SK-N-SH (cell line): ENCODE results near the gene DMD. TPM values are rescaled to one million over a fixed set of nuclear protein-coding genes. Genes with fewer than 3 reads are reported as not detected.

Source experiments
- CTCF ChIA-PET: fragments of 300-600, 350-600 bp; formaldehyde crosslinking; extraction: SDS; loops from one replicate; lab custom pipeline; 2021; lab: Yijun Ruan, JAX
- POLR2A ChIA-PET: fragments of 350-600 bp; sonication (Branson Sonifier 250); formaldehyde crosslinking; extraction: SDS; loops from one replicate; lab custom pipeline; 2020; ENCODE audit warnings: antibody characterized with exemption, inconsistent platforms; lab: Yijun Ruan, JAX
- DNase-seq: peaks from one replicate; pipeline ENCODE4 v3.0.0; 2012
- H2AFZ ChIP-seq: fragments of 200-600 bp; sonication (generic); 2 replicates; pipeline ENCODE4 v1.8.1; 2016; ENCODE audit warnings: antibody characterized with exemption, mild to moderate bottlenecking, low read depth
- H3F3A ChIP-seq: fragments of 200-600 bp; sonication (generic); replicated peaks from 2 replicates; pipeline ENCODE3; 2016; ENCODE audit warnings: antibody characterized with exemption, mild to moderate bottlenecking; ENCODE audit not compliant: insufficient read depth
- H3K27ac ChIP-seq, 2 experiments: fragments of 200-500 bp in 1 of 2; fragments of 200-600 bp in 1 of 2; sonication (Bioruptor generic) in 1 of 2; sonication (generic), shearing (Covaris generic) in 1 of 2; 2 replicates each; pipeline versions ENCODE4 v1.5.1 to v1.6.1; 2014 to 2016; ENCODE audit warnings: low read depth in 2 of 2, inconsistent platforms in 1 of 2, low read length in 1 of 2, mild to moderate bottlenecking in 1 of 2, mixed read lengths in 1 of 2
- H3K27me3 ChIP-seq: fragments of 200-600 bp; sonication (generic), shearing (Covaris generic); 2 replicates; pipeline ENCODE4 v1.6.1; 2016; ENCODE audit warnings: mixed run types; ENCODE audit not compliant: insufficient read depth
- H3K36me3 ChIP-seq, 2 experiments: fragments of 200-500 bp in 1 of 2; fragments of 200-600 bp in 1 of 2; sonication (Bioruptor generic) in 1 of 2; sonication (generic) in 1 of 2; replicated peaks in 1 of 2; 2 replicates each; pipeline versions ENCODE3 to v1.5.1; 2014 to 2016; ENCODE audit warnings: low read length in 1 of 2, mild to moderate bottlenecking in 1 of 2; ENCODE audit not compliant: insufficient read depth in 2 of 2, control insufficient read depth in 1 of 2
- H3K4me1 ChIP-seq, 2 experiments: fragments of 200-500 bp in 1 of 2; fragments of 200-600 bp in 1 of 2; sonication (Bioruptor generic) in 1 of 2; sonication (generic), shearing (Covaris generic) in 1 of 2; 2 replicates each; pipeline versions ENCODE4 v1.5.1 to v1.6.1; 2014 to 2016; ENCODE audit warnings: low read depth in 1 of 2, low read length in 1 of 2, mixed run types in 1 of 2; ENCODE audit not compliant: insufficient read depth in 2 of 2, control insufficient read depth in 1 of 2
- H3K4me2 ChIP-seq: fragments of 200-600 bp; sonication (generic), shearing (Covaris generic); 2 replicates; pipeline ENCODE4 v1.6.1; 2017; ENCODE audit warnings: mixed run types
- H3K4me3 ChIP-seq, 2 experiments: fragments of 200-500 bp in 1 of 2; fragments of 200-600 bp in 1 of 2; sonication (Bioruptor generic) in 1 of 2; sonication (generic), shearing (Covaris generic) in 1 of 2; 2 replicates each; pipeline versions ENCODE4 v1.5.1 to v1.8.1; 2014 to 2016; ENCODE audit warnings: low read depth in 2 of 2, inconsistent platforms in 1 of 2, low read length in 1 of 2, mild to moderate bottlenecking in 1 of 2, mixed read lengths in 1 of 2, moderate library complexity in 1 of 2
- H3K79me2 ChIP-seq: fragments of 200-600 bp; sonication (generic); 2 replicates; pipeline ENCODE4 v1.8.1; 2017; ENCODE audit warnings: mild to moderate bottlenecking; ENCODE audit not compliant: insufficient read depth
- H3K9ac ChIP-seq: fragments of 200-600 bp; sonication (generic); 2 replicates; pipeline ENCODE4 v1.6.1; 2017; ENCODE audit warnings: mixed run types
- H3K9me2 ChIP-seq: fragments of 200-600 bp; sonication (generic); 2 replicates; pipeline ENCODE4 v1.6.1; 2017; ENCODE audit warnings: mixed run types
- H3K9me3 ChIP-seq: fragments of 200-600 bp; sonication (generic); 2 replicates; pipeline ENCODE4 v1.6.1; 2017; ENCODE audit warnings: mixed run types, mild to moderate bottlenecking, moderate library complexity
- H4K20me1 ChIP-seq: fragments of 200-600 bp; sonication (generic); 2 replicates; pipeline ENCODE4 v1.6.1; 2017; ENCODE audit warnings: mild to moderate bottlenecking, mixed run types; ENCODE audit not compliant: insufficient read depth
- FOSL2 ChIP-seq: IDR thresholded peaks from 2 replicates; pipeline ENCODE4 v1.4.0; 2012; ENCODE audit warnings: low read depth, mild to moderate bottlenecking, moderate library complexity, borderline replicate concordance
- FOXJ3 ChIP-seq: sonication (generic); formaldehyde crosslinking; IDR thresholded peaks from 2 replicates; pipeline ENCODE4 v1.5.1; 2020; ENCODE audit warnings: mild to moderate bottlenecking, missing genetic modification reagents
- GABPA ChIP-seq: IDR thresholded peaks from 2 replicates; pipeline ENCODE4 v1.4.0; 2012; ENCODE audit warnings: low read depth, mild to moderate bottlenecking
- GATA2 ChIP-seq: sonication (generic); formaldehyde crosslinking; IDR thresholded peaks from 2 replicates; pipeline ENCODE4 v1.5.0; 2020; ENCODE audit warnings: mild to moderate bottlenecking, missing genetic modification reagents
- MEF2A ChIP-seq: IDR thresholded peaks from 2 replicates; pipeline ENCODE4 v1.4.0; 2012; ENCODE audit warnings: low read depth, borderline replicate concordance
- MXI1 ChIP-seq: IDR thresholded peaks from 2 replicates; pipeline ENCODE4 v1.6.1; 2012; ENCODE audit warnings: mild to moderate bottlenecking, low read depth, low read length, improper control_type of control experiment
- NFIC ChIP-seq: IDR thresholded peaks from 2 replicates; pipeline ENCODE4 v1.4.0; 2012; ENCODE audit warnings: borderline replicate concordance
- RCOR1 ChIP-seq: fragments of 150-350 bp; IDR thresholded peaks from 2 replicates; pipeline ENCODE4 v1.6.1; 2017; ENCODE audit warnings: antibody characterized with exemption, low read length
- RFX5 ChIP-seq: IDR thresholded peaks from 2 replicates; pipeline ENCODE4 v1.6.1; 2012; ENCODE audit warnings: mild to moderate bottlenecking, improper control_type of control experiment, low read length
- RXRA ChIP-seq: IDR thresholded peaks from 2 replicates; pipeline ENCODE4 v1.4.0; 2012; ENCODE audit warnings: low read depth, mild to moderate bottlenecking, borderline replicate concordance
- SMC3 ChIP-seq: IDR thresholded peaks from 2 replicates; pipeline ENCODE4 v1.6.1; 2012; ENCODE audit warnings: low read depth, low read length, improper control_type of control experiment
- TEAD4 ChIP-seq: IDR thresholded peaks from 2 replicates; pipeline ENCODE4 v1.4.0; 2012; ENCODE audit warnings: mild to moderate bottlenecking, borderline replicate concordance; ENCODE audit not compliant: insufficient read depth
- WGBS: methylation state at CpG from one replicate; pipeline ENCODE4 v1.1.6; 2017; ENCODE audit warnings: low lambda C conversion rate; 5-methylcytosine and 5-hydroxymethylcytosine counted together
- polyA plus RNA-seq, 3 experiments: library from polyadenylated mRNA; depleted of rRNA; stranded (reverse); fragments of >200 nt; gene quantifications; 2 replicates each; pipeline ENCODE4 v1.2.3, GENCODE V29; 2012
- TF ChIP-seq, protein P1 (sequence below): fragments of 150-350 bp; IDR thresholded peaks from 2 replicates; pipeline ENCODE4 v1.6.1; 2016; ENCODE audit warnings: mild to moderate bottlenecking, low read depth, low read length
- TF ChIP-seq, protein P2 (sequence below): IDR thresholded peaks from 2 replicates; pipeline ENCODE4 v1.4.0; 2012; ENCODE audit warnings: low read depth, borderline replicate concordance
- TF ChIP-seq, protein P3 (sequence below): IDR thresholded peaks from 2 replicates; pipeline ENCODE4 v1.6.1; 2012; ENCODE audit warnings: mild to moderate bottlenecking, low read depth, low read length, moderate library complexity
- TF ChIP-seq, protein P4 (sequence below): IDR thresholded peaks from 2 replicates; pipeline ENCODE4; 2012

DMD gene
- polyA plus RNA-seq, 1 of the 3 experiments (the other 2 are of a cell fraction), result 3.9 TPM

DNA sequence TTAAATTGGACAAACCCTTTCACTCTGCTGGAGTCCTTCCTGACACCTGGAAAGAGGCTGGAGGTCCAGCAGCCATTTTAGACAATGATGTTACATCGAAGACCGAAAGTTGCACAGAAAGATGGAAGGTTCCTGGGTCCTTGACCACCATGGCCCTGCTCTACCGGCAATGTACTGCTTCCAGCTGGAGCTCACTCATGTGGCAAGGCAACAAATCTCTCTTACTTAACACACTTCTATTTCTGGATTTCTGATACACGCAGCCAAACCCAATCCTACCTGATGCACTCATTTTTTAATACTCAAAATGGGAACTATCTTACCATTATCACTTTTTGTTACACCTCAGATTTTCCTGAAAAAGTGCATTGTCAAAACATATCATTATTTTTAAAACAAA is 33.1 kb downstream of the DMD start:
- Histone ChIP-seq H3F3A (no peaks in the 10 kb centered on the region), H3K36me3 (no peaks in the 10 kb centered on the region), H3K79me2 (no peaks in the 10 kb centered on the region), H3K4me3 (no peak overlapping the region), H2AFZ (no peak overlapping the region), H3K9me3 (no peaks in the 10 kb centered on the region), H3K4me1 (peaks cover 0 to 1% of the 10 kb centered on the region in 2 experiments; a peak in 1 of 4 replicates), H3K27me3 (no peaks in the 10 kb centered on the region), H3K27ac (no peak overlapping the region), H3K9me2 (no peaks in the 10 kb centered on the region), H3K9ac (no peak overlapping the region), H4K20me1 (no peaks in the 10 kb centered on the region), H3K4me2 (no peak overlapping the region)
- no peak for DNase-seq
- WGBS, result 41% methylated on average over 4 of the region's 4 CpGs
- ChIA-PET POLR2A (no interaction called here), CTCF (no interaction called here)
- TF ChIP-seq, protein P1, sequence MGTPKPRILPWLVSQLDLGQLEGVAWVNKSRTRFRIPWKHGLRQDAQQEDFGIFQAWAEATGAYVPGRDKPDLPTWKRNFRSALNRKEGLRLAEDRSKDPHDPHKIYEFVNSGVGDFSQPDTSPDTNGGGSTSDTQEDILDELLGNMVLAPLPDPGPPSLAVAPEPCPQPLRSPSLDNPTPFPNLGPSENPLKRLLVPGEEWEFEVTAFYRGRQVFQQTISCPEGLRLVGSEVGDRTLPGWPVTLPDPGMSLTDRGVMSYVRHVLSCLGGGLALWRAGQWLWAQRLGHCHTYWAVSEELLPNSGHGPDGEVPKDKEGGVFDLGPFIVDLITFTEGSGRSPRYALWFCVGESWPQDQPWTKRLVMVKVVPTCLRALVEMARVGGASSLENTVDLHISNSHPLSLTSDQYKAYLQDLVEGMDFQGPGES, result no peak
- no peak for TF ChIP-seq RFX5
- no peak for TF ChIP-seq SMC3
- no peak for TF ChIP-seq RXRA
- no peak for TF ChIP-seq NFIC
- TF ChIP-seq MEF2A, result no peak
- TF ChIP-seq GABPA, result no peak
- TF ChIP-seq GATA2 (CRISPR knock-in tag), result no peak
- TF ChIP-seq MXI1, result no peak
- TF ChIP-seq FOSL2, result no peak
- TF ChIP-seq, protein P2, sequence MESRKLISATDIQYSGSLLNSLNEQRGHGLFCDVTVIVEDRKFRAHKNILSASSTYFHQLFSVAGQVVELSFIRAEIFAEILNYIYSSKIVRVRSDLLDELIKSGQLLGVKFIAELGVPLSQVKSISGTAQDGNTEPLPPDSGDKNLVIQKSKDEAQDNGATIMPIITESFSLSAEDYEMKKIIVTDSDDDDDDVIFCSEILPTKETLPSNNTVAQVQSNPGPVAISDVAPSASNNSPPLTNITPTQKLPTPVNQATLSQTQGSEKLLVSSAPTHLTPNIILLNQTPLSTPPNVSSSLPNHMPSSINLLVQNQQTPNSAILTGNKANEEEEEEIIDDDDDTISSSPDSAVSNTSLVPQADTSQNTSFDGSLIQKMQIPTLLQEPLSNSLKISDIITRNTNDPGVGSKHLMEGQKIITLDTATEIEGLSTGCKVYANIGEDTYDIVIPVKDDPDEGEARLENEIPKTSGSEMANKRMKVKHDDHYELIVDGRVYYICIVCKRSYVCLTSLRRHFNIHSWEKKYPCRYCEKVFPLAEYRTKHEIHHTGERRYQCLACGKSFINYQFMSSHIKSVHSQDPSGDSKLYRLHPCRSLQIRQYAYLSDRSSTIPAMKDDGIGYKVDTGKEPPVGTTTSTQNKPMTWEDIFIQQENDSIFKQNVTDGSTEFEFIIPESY, result no peak
- TF ChIP-seq RCOR1, result no peak
- no peak for TF ChIP-seq FOXJ3 (CRISPR knock-in tag)
- no peak for TF ChIP-seq TEAD4
- TF ChIP-seq, protein P3, sequence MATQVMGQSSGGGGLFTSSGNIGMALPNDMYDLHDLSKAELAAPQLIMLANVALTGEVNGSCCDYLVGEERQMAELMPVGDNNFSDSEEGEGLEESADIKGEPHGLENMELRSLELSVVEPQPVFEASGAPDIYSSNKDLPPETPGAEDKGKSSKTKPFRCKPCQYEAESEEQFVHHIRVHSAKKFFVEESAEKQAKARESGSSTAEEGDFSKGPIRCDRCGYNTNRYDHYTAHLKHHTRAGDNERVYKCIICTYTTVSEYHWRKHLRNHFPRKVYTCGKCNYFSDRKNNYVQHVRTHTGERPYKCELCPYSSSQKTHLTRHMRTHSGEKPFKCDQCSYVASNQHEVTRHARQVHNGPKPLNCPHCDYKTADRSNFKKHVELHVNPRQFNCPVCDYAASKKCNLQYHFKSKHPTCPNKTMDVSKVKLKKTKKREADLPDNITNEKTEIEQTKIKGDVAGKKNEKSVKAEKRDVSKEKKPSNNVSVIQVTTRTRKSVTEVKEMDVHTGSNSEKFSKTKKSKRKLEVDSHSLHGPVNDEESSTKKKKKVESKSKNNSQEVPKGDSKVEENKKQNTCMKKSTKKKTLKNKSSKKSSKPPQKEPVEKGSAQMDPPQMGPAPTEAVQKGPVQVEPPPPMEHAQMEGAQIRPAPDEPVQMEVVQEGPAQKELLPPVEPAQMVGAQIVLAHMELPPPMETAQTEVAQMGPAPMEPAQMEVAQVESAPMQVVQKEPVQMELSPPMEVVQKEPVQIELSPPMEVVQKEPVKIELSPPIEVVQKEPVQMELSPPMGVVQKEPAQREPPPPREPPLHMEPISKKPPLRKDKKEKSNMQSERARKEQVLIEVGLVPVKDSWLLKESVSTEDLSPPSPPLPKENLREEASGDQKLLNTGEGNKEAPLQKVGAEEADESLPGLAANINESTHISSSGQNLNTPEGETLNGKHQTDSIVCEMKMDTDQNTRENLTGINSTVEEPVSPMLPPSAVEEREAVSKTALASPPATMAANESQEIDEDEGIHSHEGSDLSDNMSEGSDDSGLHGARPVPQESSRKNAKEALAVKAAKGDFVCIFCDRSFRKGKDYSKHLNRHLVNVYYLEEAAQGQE, result no peak
- TF ChIP-seq, protein P4, sequence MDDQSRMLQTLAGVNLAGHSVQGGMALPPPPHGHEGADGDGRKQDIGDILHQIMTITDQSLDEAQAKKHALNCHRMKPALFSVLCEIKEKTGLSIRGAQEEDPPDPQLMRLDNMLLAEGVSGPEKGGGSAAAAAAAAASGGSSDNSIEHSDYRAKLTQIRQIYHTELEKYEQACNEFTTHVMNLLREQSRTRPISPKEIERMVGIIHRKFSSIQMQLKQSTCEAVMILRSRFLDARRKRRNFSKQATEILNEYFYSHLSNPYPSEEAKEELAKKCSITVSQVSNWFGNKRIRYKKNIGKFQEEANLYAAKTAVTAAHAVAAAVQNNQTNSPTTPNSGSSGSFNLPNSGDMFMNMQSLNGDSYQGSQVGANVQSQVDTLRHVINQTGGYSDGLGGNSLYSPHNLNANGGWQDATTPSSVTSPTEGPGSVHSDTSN, result no peak
